ENCODE measurements around the gene CTNNA3.
"Not testable (repeated sequence)": the region's sequence is repeated elsewhere in the genome, so short reads cannot be mapped to it uniquely, and the experiment has no call there.

CTNNA3 gene

DNA sequence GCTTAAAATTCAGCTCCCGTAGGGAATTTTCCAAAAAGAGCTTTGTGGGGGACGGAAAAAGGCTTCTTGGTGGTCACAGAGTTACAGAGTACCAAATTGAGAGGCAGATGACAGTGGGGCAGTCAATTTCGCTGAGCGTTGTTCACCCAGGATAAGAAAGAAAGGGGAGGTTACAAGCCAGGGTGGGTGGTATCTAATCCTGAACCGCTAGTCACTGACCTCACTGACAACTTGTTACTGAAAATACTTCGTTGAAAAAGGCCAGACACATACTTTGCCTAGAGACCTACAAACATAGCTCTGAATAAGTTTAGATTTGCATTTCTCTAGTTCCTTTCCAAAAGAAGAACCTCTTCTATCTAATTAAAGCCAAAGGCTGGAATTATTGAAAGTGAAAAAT, at the start of gene CTNNA3:
CTNNA3 (minus strand) TSS at position 167 of the 400 bp plus-strand sequence.
- DNase-seq (ENCODE audit: low spot score) = peak; percentile 11

DNA sequence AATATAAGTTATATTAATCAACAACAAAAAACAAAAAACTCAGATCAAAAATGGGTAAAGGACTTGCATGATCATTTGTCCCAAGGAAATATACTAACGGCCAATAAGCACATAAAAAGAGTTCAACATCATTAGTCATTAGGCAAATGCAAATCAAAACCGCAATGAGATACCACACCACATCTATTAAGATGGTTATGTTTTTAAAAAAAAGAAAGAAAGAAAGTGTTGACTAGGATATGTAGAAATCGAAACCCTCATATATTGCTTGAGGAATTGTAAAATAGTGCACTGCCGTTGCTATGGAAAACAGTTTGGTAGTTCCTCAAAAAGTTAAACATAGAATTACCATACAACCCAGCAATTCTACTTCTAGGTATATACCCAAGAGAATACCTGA, 39.4 kb upstream of the CTNNA3 start:
- no peak for DNase-seq (ENCODE audit: low spot score)

DNA sequence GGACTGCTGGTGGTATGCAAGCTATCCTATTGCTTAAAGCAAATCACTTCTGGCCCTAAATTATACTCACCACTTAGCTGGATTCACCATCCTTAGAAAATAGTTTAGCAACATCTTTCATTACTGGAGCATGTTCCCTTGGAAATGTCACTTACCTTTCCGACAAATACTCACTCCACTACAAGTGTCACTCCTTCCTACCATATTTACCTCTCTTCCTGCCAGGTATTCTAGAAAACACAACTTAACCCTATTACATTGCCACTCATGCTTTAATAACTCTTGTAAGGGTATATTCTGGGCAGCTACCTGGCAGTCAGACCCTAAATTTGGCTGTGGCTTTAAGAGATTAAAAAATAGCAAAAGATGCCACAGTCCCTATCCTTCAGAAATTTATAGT, 37.5 kb upstream of the CTNNA3 start:
- DNase-seq (ENCODE audit: low spot score) = no peak

DNA sequence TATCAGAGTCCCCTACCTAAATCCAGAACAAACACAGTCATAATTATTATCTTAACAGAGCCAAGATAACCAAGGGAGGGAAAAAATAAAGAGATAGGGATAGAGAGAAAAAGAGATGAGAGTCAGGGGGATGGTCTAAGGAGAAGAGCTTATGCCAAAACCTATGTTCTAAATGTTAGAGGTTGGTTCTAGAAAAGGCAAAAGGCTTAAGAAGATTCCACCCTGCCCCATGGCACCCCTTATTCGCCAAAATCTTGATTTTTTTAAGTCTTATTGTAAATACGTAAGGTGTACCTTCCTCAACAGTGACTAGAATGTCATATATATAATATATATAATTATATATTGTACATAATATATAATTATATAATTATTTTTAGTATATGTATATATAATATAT, 29.6 kb upstream of the CTNNA3 start:
- no peak for DNase-seq (ENCODE audit: low spot score)

DNA sequence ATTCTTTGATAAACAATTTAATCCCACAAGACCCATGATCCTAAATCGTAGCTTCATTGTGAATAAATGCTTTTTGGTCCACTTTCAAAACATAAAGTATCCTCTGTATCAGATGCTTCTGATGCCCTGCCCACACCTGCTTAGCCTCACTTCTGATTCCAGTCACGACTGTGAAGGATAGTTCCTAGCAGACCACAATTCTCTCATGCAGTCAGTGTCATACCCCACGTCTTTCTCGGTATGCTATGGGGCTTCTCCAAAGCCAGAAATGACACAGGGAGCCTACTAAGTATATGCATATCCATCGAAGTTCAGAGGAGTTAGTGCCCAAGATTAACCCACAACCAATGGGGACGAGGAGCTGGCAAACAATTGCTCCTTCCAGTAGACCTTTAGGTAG, 27.6 kb upstream of the CTNNA3 start:
- DNase-seq (ENCODE audit: low spot score) = no peak

DNA sequence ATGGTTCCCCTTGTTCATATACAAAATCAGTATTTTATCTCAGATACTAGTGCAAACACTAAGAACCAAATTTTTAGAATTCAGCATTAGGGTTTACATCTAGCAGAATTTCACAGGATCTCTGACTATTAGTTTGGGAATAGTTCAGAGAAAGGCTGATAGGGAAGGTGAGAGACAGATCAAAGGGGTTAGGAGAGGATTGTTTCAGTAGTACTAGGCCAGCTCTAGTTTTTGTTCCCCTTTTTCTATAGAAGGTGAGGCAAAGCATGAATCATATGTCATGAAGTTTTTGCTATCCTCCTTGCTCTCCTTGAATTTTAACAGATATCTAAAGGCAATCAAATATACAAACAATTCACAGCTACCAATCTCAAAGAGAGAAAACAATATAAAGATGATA, 26.1 kb upstream of the CTNNA3 start:
- no peak for DNase-seq (ENCODE audit: low spot score)

DNA sequence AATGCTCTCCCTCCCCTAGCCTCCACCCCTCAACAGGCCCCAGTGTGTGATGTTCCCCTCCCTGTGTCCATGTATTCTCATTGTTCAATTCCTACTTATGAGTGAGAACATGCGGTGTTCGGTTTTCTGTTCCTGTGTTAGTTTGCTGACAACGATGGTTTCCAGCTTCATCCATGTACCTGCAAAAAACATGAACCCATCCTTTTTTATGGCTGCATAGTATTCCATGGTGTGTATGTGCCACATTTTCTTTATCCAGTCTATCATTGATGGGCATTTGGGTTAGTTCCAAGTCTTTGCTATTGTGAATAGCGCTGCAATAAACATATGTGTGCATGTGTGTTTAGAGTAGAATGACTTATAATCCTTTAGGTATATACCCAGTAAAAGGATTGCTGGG, 20.5 kb upstream of the CTNNA3 start:
- DNase-seq (ENCODE audit: low spot score) = not testable (repeated sequence)

DNA sequence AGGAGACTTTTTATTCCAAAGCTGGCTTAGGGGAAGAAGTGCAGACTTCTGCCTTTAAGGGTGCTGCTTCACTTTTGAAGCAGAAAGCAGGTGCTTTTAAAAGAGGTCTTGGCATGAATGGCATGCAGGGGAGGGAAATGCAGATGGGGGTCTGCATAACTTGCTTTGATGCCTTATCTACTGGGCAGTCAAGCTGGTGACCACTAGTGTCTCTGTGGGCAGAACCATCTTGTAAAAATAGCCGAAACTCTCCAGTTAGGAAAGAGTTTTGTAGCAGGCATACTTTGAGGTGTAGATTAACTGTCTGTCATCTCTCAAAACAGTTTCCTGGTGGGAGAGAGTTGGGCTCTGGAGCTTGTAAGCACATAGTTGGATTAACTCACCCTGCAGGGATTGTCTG, 9.9 kb upstream of the CTNNA3 start:
- DNase-seq (ENCODE audit: low spot score) = no peak

DNA sequence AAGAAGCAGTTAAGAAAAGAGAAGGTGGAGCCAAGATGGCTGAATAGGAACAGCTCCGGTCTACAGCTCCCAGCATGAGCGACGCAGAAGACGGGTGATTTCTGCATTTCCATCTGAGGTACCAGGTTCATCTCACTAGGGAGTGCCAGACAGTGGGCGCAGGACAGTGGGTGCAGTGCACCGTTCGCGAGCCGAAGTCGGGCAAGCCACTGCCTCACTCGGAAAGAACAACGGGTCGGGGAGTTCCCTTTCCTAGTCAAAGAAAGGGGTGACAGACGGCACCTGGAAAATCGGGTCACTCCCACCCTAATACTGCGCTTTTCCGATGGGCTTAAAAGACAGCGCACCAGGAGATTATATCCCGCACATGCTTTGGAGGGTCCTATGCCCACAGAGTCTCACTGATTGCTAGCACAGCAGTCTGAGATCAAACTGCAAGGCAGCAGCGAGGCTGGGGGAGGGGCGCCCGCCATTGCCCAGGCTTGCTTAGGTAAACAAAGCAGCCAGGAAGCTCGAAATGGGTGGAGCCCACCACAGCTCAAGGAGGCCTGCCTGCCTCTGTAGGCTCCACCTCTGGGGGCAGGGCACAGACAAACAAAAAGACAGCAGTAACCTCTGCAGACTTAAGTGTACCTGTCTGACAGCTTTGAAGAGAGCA, 3.7 kb upstream of the CTNNA3 start:
- not testable (repeated sequence) for DNase-seq (ENCODE audit: low spot score)

DNA sequence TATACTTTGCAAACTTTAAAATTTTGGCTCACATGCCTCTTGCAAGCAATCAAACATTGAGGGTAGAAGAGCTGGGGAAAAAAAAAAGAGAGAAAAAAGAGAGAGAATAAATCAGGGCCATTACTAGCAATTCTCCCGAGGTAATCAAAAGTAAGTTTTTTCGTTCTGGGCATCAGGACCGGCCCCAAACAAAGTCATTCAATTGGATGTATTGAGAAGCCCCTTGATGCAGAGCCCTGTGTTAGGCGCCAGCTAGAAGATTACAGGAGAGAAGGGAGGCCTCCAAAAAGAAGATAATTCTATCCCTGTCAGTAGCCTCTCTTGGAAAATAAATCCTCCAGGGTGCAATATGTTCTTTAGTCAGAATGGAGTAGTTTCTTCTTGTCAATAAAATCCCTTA, 2.2 kb upstream of the CTNNA3 start:
- DNase-seq (ENCODE audit: low spot score) = no peak

DNA sequence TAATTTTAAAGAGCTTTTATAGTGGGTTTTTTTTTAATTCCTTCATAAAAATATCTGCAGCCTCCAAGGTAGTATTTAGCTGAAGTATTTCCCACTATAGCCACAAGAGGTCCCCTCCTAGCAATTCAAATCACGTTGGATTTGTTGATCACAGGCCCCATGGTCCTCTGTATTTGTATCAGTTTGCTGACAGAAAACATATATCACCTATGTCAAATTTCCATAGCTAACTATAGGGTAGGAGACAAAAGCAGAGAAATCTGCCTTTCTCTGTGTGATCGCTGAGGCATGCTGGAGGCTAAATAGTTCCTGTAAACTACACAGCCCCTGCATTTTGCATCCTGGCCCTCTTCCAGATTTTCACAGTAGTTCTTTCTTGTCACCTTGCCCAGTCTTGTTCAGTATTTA, 1.7 kb upstream of the CTNNA3 start:
- peak; percentile 85 for DNase-seq (ENCODE audit: low spot score)

DNA sequence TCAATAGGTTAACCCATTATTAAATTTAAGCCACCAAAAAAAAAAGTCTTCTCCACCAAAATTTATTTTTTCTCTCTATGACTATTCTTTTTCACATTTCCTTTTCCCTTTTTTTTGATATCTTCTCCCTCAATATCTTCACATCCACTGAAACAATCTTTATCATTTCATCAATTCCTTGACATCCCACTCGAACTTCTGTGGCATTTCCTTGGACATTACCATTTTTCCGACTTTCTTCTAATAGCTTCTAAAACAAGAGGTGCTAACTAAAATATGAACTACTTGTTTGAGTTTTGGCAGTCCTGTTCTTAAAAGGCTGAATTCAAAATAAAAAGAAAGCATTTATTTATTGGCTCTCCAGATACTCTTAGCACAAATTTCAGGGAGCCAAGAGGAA, 684 bp upstream of the CTNNA3 start:
- peak; percentile 6 for DNase-seq (ENCODE audit: low spot score)

DNA sequence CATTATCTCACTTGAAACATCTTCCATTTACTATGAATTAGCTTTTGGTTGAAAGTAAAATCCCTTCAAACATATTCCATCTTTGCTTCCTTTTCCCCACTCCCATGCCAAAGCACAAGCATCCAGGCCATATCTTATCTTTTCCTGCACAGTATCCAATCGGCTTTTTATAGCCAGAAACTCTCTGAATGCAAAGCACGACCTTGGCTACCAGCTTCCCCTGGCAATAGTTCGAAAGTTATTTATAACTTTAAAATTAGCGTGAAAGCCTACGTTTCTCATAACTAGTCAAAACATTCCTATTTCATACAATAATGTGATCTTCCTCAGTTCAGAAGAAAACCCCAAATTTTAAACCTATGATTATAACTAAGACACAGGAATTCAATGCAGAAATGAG, 440 bp downstream of the CTNNA3 start:
- DNase-seq (ENCODE audit: low spot score) = peak; percentile 9

DNA sequence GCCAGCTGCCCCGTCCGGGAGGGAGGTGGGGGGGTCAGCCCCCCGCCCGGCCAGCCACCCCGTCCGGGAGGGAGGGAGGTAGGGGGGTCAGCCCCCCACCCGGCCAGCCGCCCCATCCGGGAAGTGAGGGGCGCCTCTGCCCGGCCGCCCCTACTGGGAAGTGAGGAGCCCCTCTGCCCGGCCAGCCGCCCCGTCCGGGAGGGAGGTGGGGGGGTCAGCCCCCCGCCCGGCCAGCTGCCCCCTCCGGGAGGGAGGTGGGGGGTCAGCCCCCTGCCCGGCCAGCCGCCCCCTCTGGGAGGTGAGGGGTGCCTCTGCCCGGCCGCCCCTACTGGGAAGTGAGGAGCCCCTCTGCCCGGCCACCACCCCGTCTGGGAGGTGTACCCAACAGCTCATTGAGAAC, 4.1 kb downstream of the CTNNA3 start:
- DNase-seq (ENCODE audit: low spot score) = not testable (repeated sequence)

DNA sequence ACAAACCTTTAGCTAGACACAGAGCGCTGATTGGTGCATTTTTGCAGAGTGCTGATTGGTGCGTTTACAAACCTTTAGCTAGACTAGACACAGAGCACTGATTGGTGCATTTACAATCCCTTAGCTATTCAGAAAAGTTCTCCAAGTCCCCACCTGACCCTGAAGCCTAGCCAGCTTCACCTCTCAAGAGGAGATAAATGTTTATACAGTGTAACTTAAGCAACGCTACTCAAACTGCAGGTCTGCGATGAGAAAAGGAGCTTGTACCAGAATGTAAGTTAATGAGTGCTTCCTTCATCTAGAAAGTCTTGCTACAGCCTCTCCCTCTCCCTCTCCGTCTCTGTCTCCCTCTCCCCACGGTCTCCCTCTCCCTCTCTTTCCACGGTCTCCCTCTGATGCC, 5.5 kb downstream of the CTNNA3 start:
- DNase-seq (ENCODE audit: low spot score) = not testable (repeated sequence)

DNA sequence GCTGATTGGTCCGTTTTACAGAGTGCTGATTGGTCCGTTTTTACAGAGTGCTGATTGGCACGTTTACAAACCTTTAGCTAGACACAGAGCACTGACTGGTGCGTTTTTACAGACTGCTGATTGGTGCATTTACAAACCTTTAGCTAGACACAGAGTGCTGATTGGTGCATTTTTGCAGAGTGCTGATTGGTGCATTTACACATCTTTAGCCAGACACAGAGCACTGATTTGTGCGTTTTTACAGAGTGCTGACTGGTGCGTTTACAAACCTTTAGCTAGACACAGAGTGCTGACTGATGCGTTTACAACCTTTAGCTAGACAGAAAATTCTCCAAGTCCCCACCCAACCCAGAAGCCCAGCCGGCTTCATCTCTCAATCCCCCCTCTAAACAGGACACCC, 11.9 kb downstream of the CTNNA3 start:
- DNase-seq (ENCODE audit: low spot score) = not testable (repeated sequence)

DNA sequence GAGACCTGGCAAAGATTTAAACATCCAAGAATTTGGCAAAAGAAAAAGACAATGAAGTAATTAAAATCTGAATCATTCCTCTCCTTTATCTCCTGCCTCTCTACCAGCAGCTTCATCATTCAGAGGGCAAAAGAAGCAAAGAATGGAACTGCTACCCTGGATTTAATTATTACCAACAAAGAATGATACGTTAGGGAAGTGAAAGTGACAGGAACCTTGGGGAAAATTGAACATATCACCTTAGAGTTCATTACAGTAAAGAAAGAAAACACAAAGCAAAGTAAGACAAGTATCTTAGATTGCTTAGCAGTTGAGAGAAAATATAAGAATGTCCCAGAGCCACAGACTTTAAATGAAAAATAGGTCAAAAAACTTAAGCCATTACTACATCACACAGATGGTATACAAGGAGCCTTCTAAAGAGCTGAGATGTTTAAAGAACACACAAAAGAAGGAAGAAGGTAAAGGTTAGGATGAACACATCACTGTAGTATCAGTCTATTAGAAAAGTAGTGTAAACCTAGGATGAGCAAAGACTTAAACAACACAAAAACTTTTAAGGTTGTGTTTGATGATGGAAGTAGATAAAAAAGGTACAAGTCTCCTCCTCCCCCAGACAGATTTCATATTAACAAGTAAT, 17.5 kb downstream of the CTNNA3 start:
- DNase-seq (ENCODE audit: low spot score) = no peak

DNA sequence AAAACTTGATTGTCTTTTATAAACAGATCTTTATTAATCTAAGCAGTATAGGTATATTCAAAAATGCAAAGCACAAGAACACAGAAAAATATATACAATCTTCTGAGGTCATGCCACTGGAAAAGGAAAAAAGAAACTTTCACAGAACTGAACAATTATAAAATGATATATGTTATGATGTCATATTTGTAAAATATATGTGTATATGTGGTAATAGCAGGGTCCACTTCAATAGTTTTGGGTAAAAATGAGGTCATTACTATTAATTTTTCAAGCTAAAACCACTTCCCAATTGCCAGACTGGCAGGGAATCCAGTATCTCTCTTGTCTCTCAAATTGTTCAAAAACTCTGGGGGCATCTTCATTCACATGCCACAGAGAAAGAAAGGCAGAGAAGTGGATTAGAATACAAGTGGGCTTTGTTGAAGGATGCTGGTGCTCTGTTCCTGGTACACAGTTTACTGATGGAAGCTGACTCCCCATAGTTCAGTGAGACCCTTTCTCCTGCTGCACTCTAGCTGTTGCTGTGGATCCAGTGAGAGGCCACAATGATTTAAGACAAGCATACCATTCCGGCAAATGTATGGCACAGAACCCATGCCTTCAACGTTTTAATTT, 19.7 kb downstream of the CTNNA3 start:
- DNase-seq (ENCODE audit: low spot score) = peak; percentile 79

DNA sequence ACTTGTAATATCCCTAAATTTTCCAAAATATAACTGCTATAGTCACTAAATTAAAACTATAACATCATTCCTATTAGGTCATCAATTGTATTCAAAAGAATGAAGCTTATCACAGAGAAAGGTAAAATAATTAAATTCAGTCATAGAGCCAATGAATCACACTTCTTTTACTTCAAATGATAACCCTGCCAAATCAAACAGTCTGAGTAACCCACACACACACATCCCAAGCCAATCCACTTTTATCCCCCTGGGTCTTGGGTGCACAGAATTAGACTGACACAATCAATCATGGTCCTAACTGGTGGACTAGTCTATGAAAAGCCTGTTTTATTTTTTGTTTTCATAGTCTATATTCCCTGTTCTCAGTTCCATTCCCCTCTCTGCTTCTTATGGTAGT, 25.6 kb downstream of the CTNNA3 start:
- no peak for DNase-seq (ENCODE audit: low spot score)

DNA sequence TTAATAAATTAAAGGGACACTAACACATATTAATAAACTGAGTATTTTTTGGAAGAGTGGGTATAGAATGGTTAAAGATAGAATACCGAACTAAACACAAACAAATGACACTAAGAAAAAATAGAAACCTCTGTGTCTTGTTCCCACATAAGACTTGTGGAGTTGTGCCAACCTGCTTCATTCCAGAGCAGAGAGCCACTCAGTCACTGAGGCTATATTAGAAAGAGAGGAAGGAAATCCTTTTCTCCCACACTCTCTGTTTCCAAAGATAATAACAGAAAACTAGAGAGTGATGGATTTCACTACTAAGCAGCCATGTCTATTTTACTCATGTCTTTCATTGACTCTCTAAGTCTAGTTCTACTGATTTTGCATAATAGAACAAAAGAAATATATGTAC, 26.0 kb downstream of the CTNNA3 start:
- DNase-seq (ENCODE audit: low spot score) = peak; percentile 59

DNA sequence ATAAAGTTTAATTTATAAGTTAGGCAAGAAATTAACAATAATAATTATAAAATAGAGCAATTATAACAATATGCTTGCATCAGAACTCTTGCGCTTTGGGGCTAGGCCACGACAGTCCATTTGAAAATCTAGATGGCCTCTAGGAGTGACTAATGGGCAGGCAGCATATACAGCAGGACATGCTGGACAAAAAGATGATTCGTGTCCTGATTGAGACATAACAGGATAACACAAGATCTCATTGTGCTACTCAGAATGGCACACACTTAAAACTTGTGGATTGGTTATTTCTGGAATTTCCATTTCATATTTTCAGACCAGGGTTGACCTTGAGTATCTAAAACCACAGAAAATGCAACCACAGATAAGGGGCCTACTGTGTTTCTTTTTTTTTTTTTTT, 27.5 kb downstream of the CTNNA3 start:
- no peak for DNase-seq (ENCODE audit: low spot score)

DNA sequence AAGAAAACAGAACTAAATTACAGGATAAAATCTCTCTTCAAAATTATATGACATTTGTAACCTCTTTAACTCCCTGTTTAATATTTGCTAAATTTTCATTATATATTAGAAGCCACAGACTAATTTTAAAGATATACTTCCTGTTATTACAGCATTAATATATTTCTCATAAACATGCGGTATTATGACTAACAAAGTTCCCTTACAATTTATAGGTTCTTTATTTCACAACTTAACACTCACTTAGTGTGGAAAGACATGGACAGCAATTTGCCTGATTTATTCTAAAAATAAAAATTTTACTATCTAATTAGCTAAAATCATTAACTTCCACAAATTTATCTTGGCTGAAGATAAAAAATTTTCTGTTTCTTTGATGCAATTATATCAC, 29.0 kb downstream of the CTNNA3 start:
- no peak for DNase-seq (ENCODE audit: low spot score)

DNA sequence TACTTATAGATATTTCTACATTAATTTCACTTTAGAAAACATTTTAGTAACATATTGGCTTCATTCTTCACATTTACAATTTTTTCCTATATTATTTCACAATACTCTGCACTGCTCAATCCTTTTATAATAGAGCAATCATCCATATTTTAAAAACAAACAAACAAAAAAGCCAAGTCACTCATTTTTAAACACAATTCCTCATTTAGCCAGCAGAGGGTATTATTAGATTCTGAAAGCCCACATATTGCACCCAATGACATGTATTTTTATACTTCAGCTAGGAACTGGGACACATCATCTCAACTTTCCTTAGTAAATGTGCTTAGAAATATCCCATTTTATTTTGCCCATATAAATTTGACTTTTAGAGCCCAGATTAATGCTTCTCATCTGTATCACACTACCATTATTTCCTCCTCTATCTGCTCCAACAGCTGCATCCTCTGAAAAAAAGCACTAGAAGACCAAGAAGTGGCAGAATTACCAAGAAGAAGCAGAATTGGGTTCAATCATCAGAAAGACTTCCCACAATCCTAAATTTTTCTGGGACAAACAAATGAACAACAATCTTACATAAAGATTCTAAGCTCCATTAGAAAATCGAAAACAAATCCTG, 29.5 kb downstream of the CTNNA3 start:
- peak; percentile 92 for DNase-seq (ENCODE audit: low spot score)
